ENCODE data around the gene GKN2. TPM values are rescaled to one million over a fixed set of nuclear protein-coding genes. Genes with fewer than 3 reads are reported as not detected.
"Not testable (repeated sequence)": the region's sequence is repeated elsewhere in the genome, so short reads cannot be mapped to it uniquely, and the experiment has no call there.

GKN2 gene
- total RNA-seq, 1 donor from 2014 or later, result not detected

DNA sequence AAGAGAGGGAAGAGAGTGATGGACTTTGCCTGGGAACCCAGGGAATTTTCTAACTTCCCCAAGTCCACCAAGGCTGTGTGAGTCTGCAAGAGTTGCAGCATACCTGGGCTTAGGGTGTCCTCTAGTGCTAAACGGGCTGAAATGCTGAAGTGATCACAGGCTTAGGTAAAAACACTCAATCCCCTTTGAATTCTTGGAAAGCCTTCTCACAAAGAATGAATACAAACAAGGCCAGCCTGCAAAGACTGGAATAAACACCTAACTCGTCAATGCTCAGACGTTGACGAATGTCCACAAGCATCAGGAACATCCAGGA lies 51.5 kb downstream of the GKN2 start:
- Mint-ChIP-seq H3K4me3 (ENCODE audit: unreplicated experiment) (no peak overlapping the region), H3K9me3 (ENCODE audit: unreplicated experiment) (peaks cover 36% of the 10 kb centered on the region), H3K4me1 (ENCODE audit: unreplicated experiment) (no peaks in the 10 kb centered on the region), H3K27me3 (ENCODE audit: unreplicated experiment) (peaks cover 45% of the 10 kb centered on the region), H3K27ac (ENCODE audit: unreplicated experiment) (no peak overlapping the region), H3K36me3 (ENCODE audit: unreplicated experiment) (no peaks in the 10 kb centered on the region)
- DNase-seq (ENCODE audit: extremely low spot score, unreplicated experiment), result no peak
- TF ChIP-seq CTCF (IDR thresholded peaks at IDR 0.05), result no peak

DNA sequence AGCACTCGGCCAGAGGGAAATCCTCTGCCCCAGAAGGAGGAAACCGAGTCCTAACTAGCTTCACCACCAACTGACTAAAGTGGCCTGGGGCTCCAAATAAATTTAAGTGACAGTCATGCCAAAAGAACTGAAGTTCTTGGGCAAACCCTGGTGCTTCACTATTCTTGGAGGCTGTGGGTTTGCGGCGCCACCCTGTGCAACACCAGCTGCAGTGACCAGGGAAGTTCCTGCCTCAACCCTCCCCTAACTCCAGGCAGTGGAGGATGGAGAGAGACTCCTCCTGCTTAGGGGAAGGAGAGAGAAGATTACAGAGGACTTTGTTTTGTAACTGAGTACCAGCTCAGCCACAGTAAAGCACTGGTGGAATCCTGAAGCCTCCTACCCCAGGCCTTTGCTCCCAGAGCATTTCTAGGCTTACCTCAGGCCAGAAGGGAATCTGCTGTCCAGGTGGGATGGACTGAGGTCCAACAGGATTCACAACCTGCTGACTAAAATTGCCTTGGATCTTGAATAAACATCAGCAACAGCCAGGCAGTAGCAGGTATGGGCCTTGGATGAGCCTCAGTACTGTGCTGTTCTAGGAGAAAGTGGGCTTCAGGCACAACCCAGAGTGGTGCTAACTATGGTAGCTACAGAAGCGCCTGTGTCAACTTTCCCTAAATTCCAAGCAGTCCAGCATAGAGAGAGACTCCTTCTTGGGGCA lies 52.0 kb downstream of the GKN2 start:
- H3K36me3 Mint-ChIP-seq (ENCODE audit: unreplicated experiment), result no peaks in the 10 kb centered on the region
- TF ChIP-seq CTCF (IDR thresholded peaks at IDR 0.05), result no peak
- H3K9me3 Mint-ChIP-seq (ENCODE audit: unreplicated experiment), result peaks cover 36% of the 10 kb centered on the region
- no peak overlapping the region for H3K4me3 Mint-ChIP-seq (ENCODE audit: unreplicated experiment)
- no peak overlapping the region for H3K27ac Mint-ChIP-seq (ENCODE audit: unreplicated experiment)
- no peak for DNase-seq (ENCODE audit: extremely low spot score, unreplicated experiment)
- H3K27me3 Mint-ChIP-seq (ENCODE audit: unreplicated experiment), result peaks cover 45% of the 10 kb centered on the region
- no peaks in the 10 kb centered on the region for H3K4me1 Mint-ChIP-seq (ENCODE audit: unreplicated experiment)

- not testable (repeated sequence) for H3K4me3 Mint-ChIP-seq (ENCODE audit: unreplicated experiment); DNase-seq (ENCODE audit: extremely low spot score, unreplicated experiment); H3K9me3 Mint-ChIP-seq (ENCODE audit: unreplicated experiment); H3K36me3 Mint-ChIP-seq (ENCODE audit: unreplicated experiment); H3K4me1 Mint-ChIP-seq (ENCODE audit: unreplicated experiment); H3K27ac Mint-ChIP-seq (ENCODE audit: unreplicated experiment)
- H3K27me3 Mint-ChIP-seq (ENCODE audit: unreplicated experiment), result peaks cover 36% of the 10 kb centered on the region
Observed at GRCh38 chr2:68895981-68896380, 56.7 kb downstream of the GKN2 start.

Other genes starting within 250 kb of the GKN2 start
- 0.42 and 0.43 TPM in 2 replicates for gene ARHGAP25, start 218.1 kb downstream of the GKN2 start, total RNA-seq
- gene BMP10, start 81.5 kb downstream of the GKN2 start, total RNA-seq, result not detected in 2 replicates
- gene GKN1, start 21.7 kb upstream of the GKN2 start, total RNA-seq, result not detected in 2 replicates
- 144 and 149 TPM in 2 replicates for gene ANTXR1, start 60.3 kb upstream of the GKN2 start, total RNA-seq

Measured in osteocyte (in vitro differentiated cells).